ENCODE results near the gene IGDCC3. TPM values are rescaled to one million over a fixed set of nuclear protein-coding genes. Genes with fewer than 3 reads are reported as not detected.

The IGDCC3 gene
- total RNA-seq (2014; rRNA removed; shearing (Covaris generic)): 38.3 and 39.7 TPM in 2 replicates

GRCh38 chr15:65377976-65378366, at the start of gene IGDCC3:
TSS of gene IGDCC3 (minus strand) at chr15:65378002. CDS start at chr15:65377788, 214 bp downstream.
- Histone ChIP-seq H3K36me3 (replicated peaks; ENCODE audit: control insufficient read depth, insufficient read depth, low read length) (no peaks in the 10 kb centered on the region; the same call in 1 of the 2 replicates), H3K4me3 (ENCODE audit: insufficient read depth, low read depth, low read length) (peak within 1 kb of the TSS; percentile 93), H3K27me3 (ENCODE audit: control insufficient read depth, insufficient read depth, low read length) (peaks cover 18% of the 10 kb centered on the region)
- peak; percentile 99 for DNase-seq

GRCh38 chr15:65426216-65426853, 48.5 kb upstream of the IGDCC3 start:
- Histone ChIP-seq H3K36me3 (replicated peaks; ENCODE audit: control insufficient read depth, insufficient read depth, low read length) (no peaks in the 10 kb centered on the region), H3K27me3 (ENCODE audit: control insufficient read depth, insufficient read depth, low read length) (peaks cover 4% of the 10 kb centered on the region; the same call in 1 of the 2 replicates), H3K4me3 (ENCODE audit: insufficient read depth, low read depth, low read length) (no peak overlapping the region)
- no peak for DNase-seq

GRCh38 chr15:65424683-65425082, 46.9 kb upstream of the IGDCC3 start:
- Histone ChIP-seq H3K27me3 (ENCODE audit: control insufficient read depth, insufficient read depth, low read length) (peaks cover 4% of the 10 kb centered on the region; the same call in 1 of the 2 replicates), H3K36me3 (replicated peaks; ENCODE audit: control insufficient read depth, insufficient read depth, low read length) (no peaks in the 10 kb centered on the region), H3K4me3 (ENCODE audit: insufficient read depth, low read depth, low read length) (no peak overlapping the region)
- no peak for DNase-seq

- no peak for DNase-seq
- H3K4me3 ChIP-seq (ENCODE audit: insufficient read depth, low read depth, low read length): no peak overlapping the region
These were observed 46.3 kb upstream of the IGDCC3 start for GRCh38 chr15:65423976-65424679.

GRCh38 chr15:65423150-65423975, 45.6 kb upstream of the IGDCC3 start:
- Histone ChIP-seq H3K4me3 (ENCODE audit: insufficient read depth, low read depth, low read length) (peak overlapping the region; percentile 57), H3K36me3 (replicated peaks; ENCODE audit: control insufficient read depth, insufficient read depth, low read length) (no peaks in the 10 kb centered on the region), H3K27me3 (ENCODE audit: control insufficient read depth, insufficient read depth, low read length) (peaks cover 4% of the 10 kb centered on the region; the same call in 1 of the 2 replicates)
- no peak for DNase-seq

More at GRCh38 chr15:65423976-65424679, 46.3 kb upstream of the IGDCC3 start:
- Histone ChIP-seq H3K36me3 (replicated peaks; ENCODE audit: control insufficient read depth, insufficient read depth, low read length) (no peaks in the 10 kb centered on the region), H3K27me3 (ENCODE audit: control insufficient read depth, insufficient read depth, low read length) (peaks cover 4% of the 10 kb centered on the region; the same call in 1 of the 2 replicates)

GRCh38 chr15:65421360-65422215, 43.8 kb upstream of the IGDCC3 start:
- peak; percentile 95 for DNase-seq
- Histone ChIP-seq H3K27me3 (ENCODE audit: control insufficient read depth, insufficient read depth, low read length) (peaks cover 4% of the 10 kb centered on the region; the same call in 1 of the 2 replicates), H3K36me3 (replicated peaks; ENCODE audit: control insufficient read depth, insufficient read depth, low read length) (no peaks in the 10 kb centered on the region), H3K4me3 (ENCODE audit: insufficient read depth, low read depth, low read length) (peak overlapping the region; percentile 79)

- peak overlapping the region; percentile 79 for H3K4me3 ChIP-seq (ENCODE audit: insufficient read depth, low read depth, low read length)
- no peaks in the 10 kb centered on the region for H3K36me3 ChIP-seq (replicated peaks; ENCODE audit: control insufficient read depth, insufficient read depth, low read length)
- H3K27me3 ChIP-seq (ENCODE audit: control insufficient read depth, insufficient read depth, low read length): peaks cover 4% of the 10 kb centered on the region; the same call in 1 of the 2 replicates
- no peak for DNase-seq
These were observed 43.2 kb upstream of the IGDCC3 start for GRCh38 chr15:65420975-65421359.

GRCh38 chr15:65418596-65418995, 40.8 kb upstream of the IGDCC3 start:
- Histone ChIP-seq H3K27me3 (ENCODE audit: control insufficient read depth, insufficient read depth, low read length) (peaks cover 4% of the 10 kb centered on the region; the same call in 1 of the 2 replicates), H3K4me3 (ENCODE audit: insufficient read depth, low read depth, low read length) (no peak overlapping the region), H3K36me3 (replicated peaks; ENCODE audit: control insufficient read depth, insufficient read depth, low read length) (no peaks in the 10 kb centered on the region)
- no peak for DNase-seq

- peak; percentile 75 for DNase-seq
- H3K4me3 ChIP-seq (ENCODE audit: insufficient read depth, low read depth, low read length): no peak overlapping the region
- no peaks in the 10 kb centered on the region; the same call in 1 of the 2 replicates for H3K27me3 ChIP-seq (ENCODE audit: control insufficient read depth, insufficient read depth, low read length)
- H3K36me3 ChIP-seq (replicated peaks; ENCODE audit: control insufficient read depth, insufficient read depth, low read length): no peaks in the 10 kb centered on the region
These were observed 39.1 kb upstream of the IGDCC3 start for GRCh38 chr15:65416845-65417416.

GRCh38 chr15:65414841-65415621, 37.2 kb upstream of the IGDCC3 start:
- no peaks in the 10 kb centered on the region for H3K27me3 ChIP-seq (ENCODE audit: control insufficient read depth, insufficient read depth, low read length)
- peak; percentile 90 for DNase-seq
- H3K4me3 ChIP-seq (ENCODE audit: insufficient read depth, low read depth, low read length): no peak overlapping the region
- H3K36me3 ChIP-seq (replicated peaks; ENCODE audit: control insufficient read depth, insufficient read depth, low read length): no peaks in the 10 kb centered on the region

GRCh38 chr15:65413760-65414144, 36.0 kb upstream of the IGDCC3 start:
- Histone ChIP-seq H3K4me3 (ENCODE audit: insufficient read depth, low read depth, low read length) (no peak overlapping the region), H3K27me3 (ENCODE audit: control insufficient read depth, insufficient read depth, low read length) (no peaks in the 10 kb centered on the region), H3K36me3 (replicated peaks; ENCODE audit: control insufficient read depth, insufficient read depth, low read length) (no peaks in the 10 kb centered on the region)
- no peak for DNase-seq

GRCh38 chr15:65413051-65413759, 35.4 kb upstream of the IGDCC3 start:
- no peaks in the 10 kb centered on the region for H3K27me3 ChIP-seq (ENCODE audit: control insufficient read depth, insufficient read depth, low read length)
- no peaks in the 10 kb centered on the region for H3K36me3 ChIP-seq (replicated peaks; ENCODE audit: control insufficient read depth, insufficient read depth, low read length)
- H3K4me3 ChIP-seq (ENCODE audit: insufficient read depth, low read depth, low read length): no peak overlapping the region
- no peak for DNase-seq

All from H7 (cell line).